HG03521 (cell line): ENCODE measurements around the gene MRPS7.
A peak's percentile ranks its signal among the peaks of the same experiment; 100 is the strongest.
"Not testable (repeated sequence)": the region's sequence is repeated elsewhere in the genome, so short reads cannot be mapped to it uniquely, and the experiment has no call there.

Experiments
- ATAC-seq: cut with Tn5 transposase; IDR thresholded peaks from one replicate; pipeline ENCODE4 v1.9.1; 2021; ENCODE audit warnings: mild to moderate bottlenecking, moderate library complexity; ENCODE audit not compliant: unreplicated experiment

Gene MRPS7

GRCh38 chr17:75270218-75270965, 8.7 kb downstream of the MRPS7 start:
- ATAC-seq = peak; percentile 36

DNA sequence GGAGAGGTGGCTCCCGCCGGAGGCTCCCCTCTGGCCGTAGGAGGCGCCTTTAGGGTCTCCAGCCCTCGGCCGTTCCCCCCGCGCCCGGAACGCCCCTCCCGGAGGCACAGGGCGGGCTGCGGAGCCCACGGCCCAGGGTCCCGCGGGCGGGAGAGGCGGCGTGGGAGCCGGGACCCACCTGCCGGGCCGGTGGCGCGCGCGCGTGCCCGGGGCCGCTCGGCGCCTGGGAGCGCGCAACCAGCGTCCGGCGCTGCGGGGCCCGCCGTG, 9.2 kb downstream of the MRPS7 start, which contains the start of gene MIF4GD:
MIF4GD (minus strand) TSS at position 266 of the 267 bp plus-strand sequence. CDS start 1,036 bp downstream, outside the sequence.
- ATAC-seq = no peak

- peak; percentile 81 for ATAC-seq
Measured at GRCh38 chr17:75271233-75271954, 9.7 kb downstream of the MRPS7 start.

GRCh38 chr17:75271955-75272847, 10.5 kb downstream of the MRPS7 start:
- ATAC-seq = no peak

- ATAC-seq = no peak
Measured at GRCh38 chr17:75272848-75273184, 11.1 kb downstream of the MRPS7 start.

DNA sequence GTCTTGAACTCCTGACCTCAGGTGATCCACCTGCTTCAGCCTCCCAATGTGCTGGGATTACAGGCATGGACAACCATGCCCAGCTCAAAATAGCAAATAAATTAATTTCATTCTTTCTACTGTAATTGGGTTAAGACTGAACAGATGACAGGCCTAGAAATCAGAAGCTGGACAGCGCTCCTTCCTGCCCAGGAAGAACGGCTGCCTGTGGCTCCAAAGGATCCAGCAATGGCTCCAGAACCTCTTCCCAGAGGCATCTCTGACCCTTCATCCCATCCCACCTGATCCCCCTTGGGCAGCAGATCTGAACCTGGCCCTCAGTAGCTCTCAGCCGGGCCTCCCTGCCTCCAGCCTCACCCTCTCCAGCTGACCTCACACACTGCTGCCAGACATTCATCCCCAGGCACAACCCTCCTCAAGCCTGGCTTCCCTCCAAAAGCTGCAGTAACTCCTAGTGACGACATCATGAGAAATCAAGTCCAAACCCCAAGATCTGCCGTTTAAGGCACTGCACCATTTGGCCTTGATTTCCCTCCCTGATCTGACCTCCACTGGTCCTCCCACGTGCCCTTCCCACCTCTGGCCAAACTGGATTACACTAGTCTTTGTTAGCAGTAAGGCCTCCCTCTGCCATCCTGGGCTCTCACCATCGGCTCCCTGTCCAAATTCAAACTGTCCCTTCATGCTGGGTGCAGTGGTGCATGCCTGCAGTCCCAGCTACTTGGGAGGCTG, 12.5 kb downstream of the MRPS7 start:
- ATAC-seq = no peak

- ATAC-seq = no peak
Measured at GRCh38 chr17:75277664-75278071, 16.0 kb downstream of the MRPS7 start.

- ATAC-seq = not testable (repeated sequence)
Measured at GRCh38 chr17:75280189-75280588, 18.5 kb downstream of the MRPS7 start.

- ATAC-seq = no peak
Measured at GRCh38 chr17:75285123-75285522, 23.4 kb downstream of the MRPS7 start.

- no peak for ATAC-seq
Measured at GRCh38 chr17:75287221-75287620, 25.5 kb downstream of the MRPS7 start.

DNA sequence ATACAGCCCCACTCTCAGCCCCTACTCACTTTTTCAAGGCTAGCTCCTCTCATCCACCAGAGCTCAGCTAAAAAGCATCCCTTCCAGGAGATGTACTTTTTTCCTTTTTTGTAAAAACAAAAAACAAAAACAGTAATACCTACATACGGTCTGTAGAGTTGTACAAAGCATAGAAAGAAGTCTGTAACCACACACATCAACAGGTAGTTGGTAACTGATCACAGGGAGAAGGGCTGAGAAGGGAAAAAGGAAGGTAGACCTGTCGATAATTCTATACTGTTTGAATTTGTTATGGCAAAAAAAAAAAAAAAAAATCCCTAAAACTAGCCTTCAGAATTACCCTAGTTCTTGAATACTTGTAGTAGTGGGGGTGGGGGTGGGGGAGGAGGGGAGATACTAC, 26.7 kb downstream of the MRPS7 start:
- ATAC-seq = no peak

- no peak for ATAC-seq
Measured at GRCh38 chr17:75288770-75289114, 27.1 kb downstream of the MRPS7 start.

- ATAC-seq = peak; percentile 91
Measured at GRCh38 chr17:75289115-75289831, 27.6 kb downstream of the MRPS7 start, which contains the start of gene SLC25A19. TSS of gene SLC25A19 (minus strand) at chr17:75289433. CDS start at chr17:75286764, 2,669 bp downstream.

DNA sequence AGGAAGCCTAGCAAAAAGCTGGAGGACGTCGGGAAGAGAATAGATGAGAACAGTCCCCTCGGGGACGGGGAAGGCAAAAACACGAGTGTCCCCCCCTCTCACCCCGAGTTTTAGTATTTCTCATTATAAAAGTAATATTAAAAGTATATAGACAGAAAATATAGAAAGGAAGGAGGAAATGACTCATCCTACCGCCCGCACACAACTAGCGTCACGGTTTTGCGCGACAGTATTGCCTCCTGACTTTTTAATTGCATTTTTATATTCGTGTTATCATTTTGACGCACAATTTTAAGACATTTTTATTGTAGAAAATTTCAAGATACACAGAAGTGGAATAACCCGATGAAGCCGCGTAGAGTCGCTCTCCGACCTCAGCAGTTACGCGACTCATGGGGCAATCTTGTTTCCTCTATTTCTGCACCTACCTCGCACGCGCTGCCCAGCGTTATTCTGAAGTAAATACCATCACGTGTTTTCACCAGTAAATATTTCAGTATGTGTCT, 28.2 kb downstream of the MRPS7 start:
- ATAC-seq = no peak

- ATAC-seq = not testable (repeated sequence)
Measured at GRCh38 chr17:75292810-75293448, 31.2 kb downstream of the MRPS7 start.

GRCh38 chr17:75295201-75296158, 33.8 kb downstream of the MRPS7 start:
- ATAC-seq = peak; percentile 58

DNA sequence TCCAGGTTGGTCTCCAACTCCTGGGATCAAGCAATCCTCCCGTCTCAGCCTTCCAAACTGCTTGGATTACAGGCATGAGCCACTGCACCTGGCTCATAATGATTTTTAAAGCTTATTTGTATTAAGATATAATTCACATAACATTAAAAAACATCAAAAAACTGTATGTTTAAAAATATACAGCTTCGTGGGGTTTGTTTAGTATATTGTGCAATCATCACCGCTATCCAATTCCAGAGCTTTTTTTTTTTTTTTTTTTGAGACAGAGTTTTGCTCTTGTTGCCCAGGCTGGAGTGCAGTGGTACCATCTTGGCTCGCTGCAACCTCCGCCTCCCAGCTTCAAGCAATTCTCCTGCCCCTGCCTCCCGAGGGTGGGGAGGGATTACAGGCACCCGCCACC, 38.6 kb downstream of the MRPS7 start:
- no peak for ATAC-seq

GRCh38 chr17:75301049-75301448, 39.4 kb downstream of the MRPS7 start:
- no peak for ATAC-seq
